ENCODE measurements around the gene CREBBP. TPM values are rescaled to one million over a fixed set of nuclear protein-coding genes. Genes with fewer than 3 reads are reported as not detected.

CREBBP gene
- total RNA-seq, 2 donors from 2014 or later, result 59.3 to 60.7 TPM

- ATAC-seq (no peak), DNase-seq (no peak)
- intact Hi-C loops (cut with DNase I, micrococcal nuclease), result no loop called here
Measured at GRCh38 chr16:3808308-3809063, 72.0 kb downstream of the CREBBP start.

GRCh38 chr16:3807425-3808123 is 72.9 kb downstream of the CREBBP start:
- ATAC-seq, result no peak
- intact Hi-C loops (cut with DNase I, micrococcal nuclease), result no loop called here
- no peak for DNase-seq

- intact Hi-C loops (cut with DNase I, micrococcal nuclease), result no loop called here
- ATAC-seq, result no peak
- no peak for DNase-seq
Measured at GRCh38 chr16:3804426-3805016, 76.0 kb downstream of the CREBBP start.

- intact Hi-C loops (cut with DNase I, micrococcal nuclease), result no loop called here
- ATAC-seq, result peak; percentile 72
- no peak for DNase-seq
Measured at GRCh38 chr16:3800477-3801270, 79.8 kb downstream of the CREBBP start.

GRCh38 chr16:3800019-3800418 is 80.5 kb downstream of the CREBBP start:
- ATAC-seq, result no peak
- intact Hi-C loops (cut with DNase I, micrococcal nuclease), result no loop called here
- DNase-seq, result no peak

GRCh38 chr16:3799354-3799753 is 81.2 kb downstream of the CREBBP start:
- ATAC-seq (no peak), DNase-seq (no peak)
- intact Hi-C loops (cut with DNase I, micrococcal nuclease), result no loop called here

GRCh38 chr16:3798838-3799237 is 81.7 kb downstream of the CREBBP start:
- intact Hi-C loops (cut with DNase I, micrococcal nuclease), result no loop called here
- DNase-seq (no peak), ATAC-seq (no peak)

GRCh38 chr16:3797904-3798811 is 82.4 kb downstream of the CREBBP start:
- intact Hi-C loops (cut with DNase I, micrococcal nuclease), result no loop called here
- DNase-seq (no peak), ATAC-seq (no peak)

- DNase-seq (no peak), ATAC-seq (no peak)
- intact Hi-C loops (cut with DNase I, micrococcal nuclease), result no loop called here
Measured at GRCh38 chr16:3797473-3797872, 83.0 kb downstream of the CREBBP start.

- ATAC-seq (no peak), DNase-seq (no peak)
- intact Hi-C loops (cut with DNase I, micrococcal nuclease), result no loop called here
Measured at GRCh38 chr16:3793161-3793576, 87.3 kb downstream of the CREBBP start.

- intact Hi-C loops (cut with DNase I, micrococcal nuclease), result no loop called here
- DNase-seq (no peak), ATAC-seq (no peak)
Measured at GRCh38 chr16:3792472-3793012, 88.0 kb downstream of the CREBBP start.

- ATAC-seq, result no peak
- intact Hi-C loops (cut with DNase I, micrococcal nuclease), result no loop called here
- no peak for DNase-seq
Measured at GRCh38 chr16:3791701-3792100, 88.8 kb downstream of the CREBBP start.

- DNase-seq, result no peak
- no peak for ATAC-seq
- intact Hi-C loops (cut with DNase I, micrococcal nuclease), result no loop called here
Measured at GRCh38 chr16:3789375-3790099, 91.0 kb downstream of the CREBBP start.

GRCh38 chr16:3788711-3789374 is 91.7 kb downstream of the CREBBP start:
- intact Hi-C loops (cut with DNase I, micrococcal nuclease), result no loop called here
- no peak for DNase-seq
- ATAC-seq, result no peak

- ATAC-seq, result no peak
- intact Hi-C loops (cut with DNase I, micrococcal nuclease), result no loop called here
Measured at GRCh38 chr16:3787924-3788661, 92.4 kb downstream of the CREBBP start.

GRCh38 chr16:3785413-3785812 is 95.1 kb downstream of the CREBBP start:
- no peak for DNase-seq
- ATAC-seq, result no peak
- intact Hi-C loops (cut with DNase I, micrococcal nuclease), result no loop called here

More at GRCh38 chr16:3787924-3788661, 92.4 kb downstream of the CREBBP start:
- no peak for DNase-seq

Measured in left colon (tissue), 2 donors.